ENCODE measurements around the gene METTL5. TPM values are rescaled to one million over a fixed set of nuclear protein-coding genes. Genes with fewer than 3 reads are reported as not detected.
A peak's percentile ranks its signal among the peaks of the same experiment; 100 is the strongest.
"Not testable (repeated sequence)": the region's sequence is repeated elsewhere in the genome, so short reads cannot be mapped to it uniquely, and the experiment has no call there.

Gene METTL5
- total RNA-seq, 2 experiments from 2014 or later, result 129 to 165 TPM

- intact Hi-C loops (cut with DNase I, micrococcal nuclease), result loop anchor here (1.0 to 10.0 kb wide), 11 partner anchors 28 to 1583 kb away; partner anchors contain the start of genes ERICH2 (in 1 of the 2), FASTKD1 (in 1 of the 2), GORASP2 (in 1 of the 2) and LRP2 (in 1 of the 2)
- POLR2A ChIA-PET, result interaction anchor here (0.6 to 2.3 kb wide), 6 partner anchors 12 to 348 kb away, joined by 3 to 12 read pairs (median 5); partner anchors contain the start of genes BBS5 and SSB
Measured at GRCh38 chr2:169827272-169828140, 2.8 kb upstream of the METTL5 start, which contains the start of gene UBR3. UBR3 (plus strand) TSS chr2:169827454; CDS start chr2:169827508, 54 bp downstream.

GRCh38 chr2:169823996-169824372, 721 bp downstream of the METTL5 start:
- POLR2A ChIA-PET, result interaction anchor here (0.7 to 1.4 kb wide), 2 partner anchors 12 to 250 kb away, joined by 3 read pairs; partner anchors contain the start of gene FASTKD1
- Mint-ChIP-seq H3K27me3 (no peaks in the 10 kb centered on the region), H3K9me3 (ENCODE audit: low read depth) (no peaks in the 10 kb centered on the region), H3K4me3 (peak overlapping the region; percentile 83), H3K27ac (peak overlapping the region; percentile 84), H3K36me3 (ENCODE audit: low read depth) (peaks cover 32% of the 10 kb centered on the region), H3K4me1 (peaks cover 59% of the 10 kb centered on the region)
- intact Hi-C loops (cut with DNase I, micrococcal nuclease), result loop anchor here (1.0 to 10.0 kb wide), 10 partner anchors 53 to 1579 kb away; partner anchors contain the start of genes CFAP210 (in 1 of the 2), ERICH2 (in 1 of the 2), FASTKD1 (in 1 of the 2) and GORASP2 (in 1 of the 2)
- CTCF ChIA-PET, result interaction anchor here (0.6 to 1.8 kb wide), 11 partner anchors 8 to 1214 kb away, joined by 3 to 11 read pairs (median 3); partner anchors contain the start of gene SSB
- ATAC-seq (peak; percentile 0), DNase-seq (no peak)

More at GRCh38 chr2:169827272-169828140, 2.8 kb upstream of the METTL5 start, which contains the start of gene UBR3:
- CTCF ChIA-PET, result interaction anchor here (0.6 to 2.2 kb wide), 10 partner anchors 9 to 101 kb away, joined by 3 to 7 read pairs (median 4); no protein-coding TSS in a partner anchor
- Mint-ChIP-seq H3K4me3 (peak within 1 kb of the TSS; percentile 87), H3K4me1 (peaks cover 52% of the 10 kb centered on the region), H3K27me3 (no peaks in the 10 kb centered on the region), H3K36me3 (ENCODE audit: low read depth) (peaks cover 17% of the 10 kb centered on the region), H3K27ac (peak within 1 kb of the TSS; percentile 73), H3K9me3 (ENCODE audit: low read depth) (no peaks in the 10 kb centered on the region)
- DNase-seq (peak; percentile 95), ATAC-seq (peak; percentile 83)

GRCh38 chr2:169822785-169823392, 1.8 kb downstream of the METTL5 start:
- POLR2A ChIA-PET, result no interaction called here

GRCh38 chr2:169822036-169822435, 2.7 kb downstream of the METTL5 start:
- intact Hi-C loops (cut with DNase I, micrococcal nuclease), result loop anchor here (5.0 to 10.0 kb wide), 8 partner anchors 250 to 1577 kb away; partner anchors contain the start of genes ERICH2 (in 1 of the 2), FASTKD1 (in 1 of the 2), GORASP2 (in 1 of the 2) and LRP2 (in 1 of the 2)
- CTCF ChIA-PET, result no interaction called here
- Mint-ChIP-seq H3K9me3 (ENCODE audit: low read depth) (peaks cover 3% of the 10 kb centered on the region), H3K36me3 (ENCODE audit: low read depth) (peaks cover 47% of the 10 kb centered on the region), H3K4me3 (no peak overlapping the region), H3K27me3 (no peaks in the 10 kb centered on the region), H3K4me1 (peaks cover 51% of the 10 kb centered on the region), H3K27ac (no peak overlapping the region)
- ATAC-seq (no peak), DNase-seq (no peak)
- POLR2A ChIA-PET, result no interaction called here

More at GRCh38 chr2:169822785-169823392, 1.8 kb downstream of the METTL5 start:
- ATAC-seq (no peak), DNase-seq (no peak)
- Mint-ChIP-seq H3K4me1 (peaks cover 51% of the 10 kb centered on the region), H3K4me3 (peak overlapping the region; percentile 83), H3K27ac (peak overlapping the region; percentile 65), H3K27me3 (no peaks in the 10 kb centered on the region), H3K9me3 (ENCODE audit: low read depth) (no peaks in the 10 kb centered on the region), H3K36me3 (ENCODE audit: low read depth) (peaks cover 38% of the 10 kb centered on the region)
- CTCF ChIA-PET, result interaction anchor here (0.6 kb wide), 1 partner anchor 9 kb away, joined by 3 read pairs; no protein-coding TSS in a partner anchor
- intact Hi-C loops (cut with DNase I, micrococcal nuclease), result loop anchor here (5.0 to 10.0 kb wide), 8 partner anchors 251 to 1578 kb away; partner anchors contain the start of genes ERICH2 (in 1 of the 2), FASTKD1 (in 1 of the 2), GORASP2 (in 1 of the 2) and LRP2 (in 1 of the 2)

GRCh38 chr2:169820101-169820500, 4.6 kb downstream of the METTL5 start:
- H3K9me3 Mint-ChIP-seq (ENCODE audit: low read depth); H3K27me3 Mint-ChIP-seq; H3K27ac Mint-ChIP-seq; H3K4me3 Mint-ChIP-seq; ATAC-seq; POLR2A ChIA-PET; DNase-seq: not testable (repeated sequence)
- intact Hi-C loops (cut with DNase I, micrococcal nuclease), result loop anchor here (5.0 to 10.0 kb wide), 8 partner anchors 248 to 1575 kb away; partner anchors contain the start of genes ERICH2 (in 1 of the 2), FASTKD1 (in 1 of the 2), GORASP2 (in 1 of the 2) and LRP2 (in 1 of the 2)
- Mint-ChIP-seq H3K4me1 (peaks cover 51% of the 10 kb centered on the region), H3K36me3 (ENCODE audit: low read depth) (peaks cover 60% of the 10 kb centered on the region)
- CTCF ChIA-PET, result interaction anchor here (1.5 kb wide), 1 partner anchor 8 kb away, joined by 4 read pairs; no protein-coding TSS in a partner anchor

GRCh38 chr2:169819106-169819505, 5.6 kb downstream of the METTL5 start:
- H3K27ac Mint-ChIP-seq, result peak overlapping the region; percentile 37
- POLR2A ChIA-PET, result no interaction called here
- no peak overlapping the region for H3K4me3 Mint-ChIP-seq
- peaks cover 48% of the 10 kb centered on the region for H3K4me1 Mint-ChIP-seq
- peaks cover 5% of the 10 kb centered on the region for H3K9me3 Mint-ChIP-seq (ENCODE audit: low read depth)
- intact Hi-C loops (cut with DNase I, micrococcal nuclease), result no loop called here
- H3K36me3 Mint-ChIP-seq (ENCODE audit: low read depth), result peaks cover 62% of the 10 kb centered on the region
- ATAC-seq, result no peak
- no peaks in the 10 kb centered on the region for H3K27me3 Mint-ChIP-seq
- CTCF ChIA-PET, result interaction anchor here (0.6 to 1.7 kb wide), 4 partner anchors 8 to 82 kb away, joined by 3 to 4 read pairs (median 4); partner anchors contain the start of gene UBR3
- no peak for DNase-seq

- DNase-seq, result no peak
- intact Hi-C loops (cut with DNase I, micrococcal nuclease), result no loop called here
- peaks cover 56% of the 10 kb centered on the region for H3K36me3 Mint-ChIP-seq (ENCODE audit: low read depth)
- no peaks in the 10 kb centered on the region for H3K27me3 Mint-ChIP-seq
- POLR2A ChIA-PET, result no interaction called here
- H3K27ac Mint-ChIP-seq, result no peak overlapping the region
- CTCF ChIA-PET, result interaction anchor here (0.8 to 1.7 kb wide), 3 partner anchors 9 to 15 kb away, joined by 3 to 4 read pairs (median 4); partner anchors contain the start of gene UBR3
- peaks cover 40% of the 10 kb centered on the region for H3K4me1 Mint-ChIP-seq
- ATAC-seq, result no peak
- no peak overlapping the region for H3K4me3 Mint-ChIP-seq
- H3K9me3 Mint-ChIP-seq (ENCODE audit: low read depth), result peaks cover 5% of the 10 kb centered on the region
Measured at GRCh38 chr2:169818241-169818640, 6.5 kb downstream of the METTL5 start.

GRCh38 chr2:169817369-169817768, 7.3 kb downstream of the METTL5 start:
- intact Hi-C loops (cut with DNase I, micrococcal nuclease); H3K4me3 Mint-ChIP-seq; H3K27me3 Mint-ChIP-seq; H3K9me3 Mint-ChIP-seq (ENCODE audit: low read depth); POLR2A ChIA-PET; ATAC-seq; DNase-seq; H3K27ac Mint-ChIP-seq: not testable (repeated sequence)
- Mint-ChIP-seq H3K4me1 (peaks cover 31% of the 10 kb centered on the region), H3K36me3 (ENCODE audit: low read depth) (peaks cover 53% of the 10 kb centered on the region)
- CTCF ChIA-PET, result interaction anchor here (1.7 kb wide), 1 partner anchor 14 kb away, joined by 4 read pairs; no protein-coding TSS in a partner anchor

GRCh38 chr2:169816961-169817360, 7.7 kb downstream of the METTL5 start:
- Mint-ChIP-seq H3K4me1 (peaks cover 28% of the 10 kb centered on the region), H3K36me3 (ENCODE audit: low read depth) (peaks cover 57% of the 10 kb centered on the region)
- DNase-seq; H3K27ac Mint-ChIP-seq; ATAC-seq; intact Hi-C loops (cut with DNase I, micrococcal nuclease); H3K4me3 Mint-ChIP-seq; CTCF ChIA-PET; H3K27me3 Mint-ChIP-seq; H3K9me3 Mint-ChIP-seq (ENCODE audit: low read depth); POLR2A ChIA-PET: not testable (repeated sequence)

- Mint-ChIP-seq H3K27me3 (no peaks in the 10 kb centered on the region), H3K9me3 (ENCODE audit: low read depth) (peaks cover 5% of the 10 kb centered on the region), H3K4me3 (no peak overlapping the region), H3K27ac (no peak overlapping the region), H3K4me1 (peaks cover 18% of the 10 kb centered on the region), H3K36me3 (ENCODE audit: low read depth) (peaks cover 58% of the 10 kb centered on the region)
- ChIA-PET CTCF (interaction anchor here (0.9 to 1.9 kb wide), 5 partner anchors 8 to 336 kb away, joined by 3 to 9 read pairs (median 5); partner anchors contain the start of genes BBS5, METTL5 and SSB), POLR2A (interaction anchor here (0.7 kb wide), 1 partner anchor 12 kb away, joined by 5 read pairs; no protein-coding TSS in a partner anchor)
- ATAC-seq (peak; percentile 74), DNase-seq (no peak)
- intact Hi-C loops (cut with DNase I, micrococcal nuclease), result no loop called here
Measured at GRCh38 chr2:169815849-169816248, 8.9 kb downstream of the METTL5 start.
